Mucosa of stomach (tissue), 1 donor: ENCODE measurements around the gene POLA1.

ENCODE experiments used
- H3K27me3 ChIP-seq: one replicate; pipeline ENCODE4 v1.7.0; 2013; ENCODE audit warnings: mild to moderate bottlenecking, low read length; ENCODE audit not compliant: control insufficient read depth, insufficient read depth
- H3K36me3 ChIP-seq: one replicate; pipeline ENCODE4 v1.7.0; 2013; ENCODE audit warnings: low read length; ENCODE audit not compliant: control insufficient read depth, insufficient read depth
- H3K4me1 ChIP-seq: one replicate; pipeline ENCODE4 v1.7.0; 2013; ENCODE audit warnings: mild to moderate bottlenecking, low read length; ENCODE audit not compliant: control insufficient read depth, insufficient read depth
- H3K4me3 ChIP-seq: one replicate; pipeline ENCODE4 v1.7.0; 2013; ENCODE audit warnings: low read length
- H3K9ac ChIP-seq: one replicate; pipeline ENCODE4 v1.7.0; 2013; ENCODE audit warnings: mild to moderate bottlenecking, low read length, moderate library complexity
- H3K9me3 ChIP-seq: one replicate; pipeline ENCODE4 v1.7.0; 2013; ENCODE audit warnings: mild to moderate bottlenecking, low read length, moderate library complexity; ENCODE audit not compliant: control insufficient read depth
- donor health status: Pancreatic carcinoma.

The POLA1 gene

DNA sequence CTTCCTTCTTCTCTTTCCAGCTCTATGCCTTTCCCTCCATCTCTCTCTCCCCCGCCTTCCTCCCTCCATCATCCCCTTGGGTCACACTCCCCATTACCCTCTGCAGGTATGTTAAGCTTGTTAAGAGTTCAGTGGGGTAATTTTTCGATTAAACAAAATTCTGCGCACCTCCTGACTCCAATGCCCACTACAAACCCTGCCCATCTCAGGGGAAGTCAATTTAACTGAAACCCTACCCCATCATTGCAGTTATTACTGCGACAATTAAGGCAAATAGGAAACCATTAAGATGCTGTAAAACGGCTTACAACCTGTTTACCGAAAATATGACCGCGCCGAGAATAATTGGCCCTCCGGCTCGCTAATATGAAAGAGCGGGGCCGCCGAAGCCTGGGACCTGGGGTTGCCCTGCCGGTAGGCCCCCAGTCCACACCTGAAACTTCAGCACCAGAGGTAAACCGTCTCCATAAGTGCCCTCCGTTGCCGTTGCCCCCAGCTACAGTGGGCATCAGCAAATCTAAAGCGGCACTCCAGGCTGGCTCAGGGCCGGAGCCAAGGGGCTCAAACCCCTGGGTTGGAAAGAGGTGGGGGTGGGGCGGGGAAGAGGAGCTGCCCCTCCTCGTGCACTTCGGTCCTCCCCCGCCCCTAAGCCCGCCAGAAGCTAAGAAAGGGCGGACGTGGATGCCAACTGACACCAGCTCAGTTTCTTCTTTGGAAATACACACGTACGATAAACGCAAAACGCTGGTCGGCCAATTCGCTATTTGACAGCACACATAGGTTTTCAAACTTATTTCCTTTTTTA is 317.3 kb downstream of the POLA1 start:
- Histone ChIP-seq H3K4me3 (no peak overlapping the region), H3K9ac (no peak overlapping the region), H3K4me1 (peaks cover 6% of the 10 kb centered on the region), H3K9me3 (no peaks in the 10 kb centered on the region), H3K27me3 (peaks cover 89% of the 10 kb centered on the region), H3K36me3 (no peaks in the 10 kb centered on the region)

DNA sequence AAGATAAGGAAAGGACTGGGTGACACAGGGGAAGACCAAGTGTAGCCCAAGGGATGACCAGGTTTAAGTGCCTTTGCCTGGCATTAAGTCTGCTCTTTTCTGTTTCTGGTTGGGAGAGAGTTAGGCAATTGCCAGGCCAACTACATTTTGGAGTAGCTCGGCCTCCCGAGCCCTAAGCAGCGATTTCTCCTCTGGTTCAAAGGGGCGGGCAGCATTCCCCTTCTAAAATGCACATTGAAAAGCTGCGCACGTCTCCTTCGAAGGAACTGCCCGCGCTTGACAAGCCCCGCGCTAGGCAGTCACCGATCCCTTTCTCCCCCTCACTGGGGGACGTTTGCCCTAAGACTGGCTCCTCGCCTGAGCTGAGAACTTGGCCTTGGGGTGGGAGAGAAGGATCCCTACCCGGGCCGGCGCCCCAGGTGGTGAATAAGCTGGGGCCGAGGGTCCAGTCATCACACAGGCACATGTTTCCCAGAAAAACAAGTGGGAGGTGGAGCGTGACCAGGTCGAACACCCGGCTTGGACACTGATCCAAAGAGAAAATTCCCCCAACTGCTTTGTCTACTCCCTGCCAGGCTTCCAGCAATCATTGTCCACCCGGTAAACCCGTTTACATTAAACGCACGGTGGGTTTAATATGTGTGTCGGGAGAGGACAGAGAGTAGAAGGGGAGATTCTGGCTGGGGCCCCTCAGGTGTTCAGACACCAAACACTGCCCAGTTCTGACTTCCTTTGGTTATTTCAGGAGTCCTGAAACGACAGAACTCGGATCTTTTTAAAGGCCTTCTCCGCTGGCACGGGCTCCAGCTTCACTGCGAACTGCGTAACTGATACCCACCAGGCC is 318.1 kb downstream of the POLA1 start:
- peaks cover 89% of the 10 kb centered on the region for H3K27me3 ChIP-seq
- H3K4me1 ChIP-seq: peaks cover 6% of the 10 kb centered on the region
- H3K9me3 ChIP-seq: no peaks in the 10 kb centered on the region
- no peaks in the 10 kb centered on the region for H3K36me3 ChIP-seq
- H3K9ac ChIP-seq: no peak overlapping the region
- no peak overlapping the region for H3K4me3 ChIP-seq

DNA sequence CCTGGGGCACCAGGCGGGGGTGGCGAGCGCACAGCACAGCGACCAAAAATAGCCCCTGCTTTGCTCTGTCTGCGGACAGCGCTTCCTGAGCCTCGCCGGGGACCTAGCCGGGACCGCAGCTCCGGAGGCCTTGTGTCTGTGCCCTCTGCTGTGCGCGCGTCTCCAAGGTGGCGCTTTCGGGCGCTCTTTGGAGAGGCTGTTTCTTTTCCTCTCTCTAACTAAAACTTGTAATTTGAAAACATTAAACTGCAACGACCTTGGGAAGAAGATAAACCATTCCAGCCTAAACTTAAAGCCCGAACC is 318.7 kb downstream of the POLA1 start:
- no peaks in the 10 kb centered on the region for H3K9me3 ChIP-seq
- H3K36me3 ChIP-seq: no peaks in the 10 kb centered on the region
- no peak overlapping the region for H3K4me3 ChIP-seq
- H3K4me1 ChIP-seq: peaks cover 6% of the 10 kb centered on the region
- peaks cover 90% of the 10 kb centered on the region for H3K27me3 ChIP-seq
- H3K9ac ChIP-seq: no peak overlapping the region

DNA sequence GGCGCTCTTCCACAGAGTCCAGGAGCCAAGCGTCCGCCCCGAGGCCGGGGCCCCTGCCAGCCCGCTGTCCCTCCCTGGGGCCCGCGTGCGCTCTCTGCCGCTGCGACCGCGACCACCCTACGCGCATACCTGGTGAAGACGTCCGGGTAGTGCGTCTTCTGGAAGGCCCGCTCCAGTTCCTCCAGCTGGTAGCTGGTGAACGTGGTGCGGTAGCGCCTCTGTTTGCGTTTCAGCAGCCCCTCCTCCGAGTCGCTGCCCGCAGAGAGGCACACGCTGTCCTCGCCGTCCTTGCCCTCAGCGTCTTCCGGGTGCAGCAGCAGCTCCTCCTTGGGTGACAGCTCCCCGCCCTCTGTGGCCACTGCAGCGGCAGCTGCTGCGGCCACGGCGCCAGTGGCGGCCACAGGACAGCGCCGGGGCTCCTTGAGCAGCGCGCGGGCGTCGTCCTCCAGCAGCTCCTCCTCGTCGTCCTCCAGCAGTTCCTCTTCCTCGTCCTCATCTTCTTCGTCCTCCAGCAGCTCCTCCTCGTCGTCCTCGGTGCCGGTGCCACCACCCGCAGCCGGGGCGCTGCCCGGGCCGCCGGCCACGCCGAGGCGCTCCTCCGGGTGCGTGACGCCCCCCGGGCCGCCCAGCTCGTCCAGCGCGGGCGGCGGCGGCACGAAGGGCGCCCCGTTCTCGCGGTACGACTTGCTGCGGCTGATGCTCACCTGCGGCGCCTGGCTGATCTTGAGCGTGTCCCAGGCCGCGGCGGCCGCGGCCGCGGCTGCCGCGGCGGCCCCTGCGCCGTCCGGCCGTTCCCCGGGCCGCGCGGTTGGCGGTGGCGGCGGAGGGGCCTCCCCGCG is 319.3 kb downstream of the POLA1 start:
- H3K4me3 ChIP-seq: no peak overlapping the region
- no peaks in the 10 kb centered on the region for H3K36me3 ChIP-seq
- H3K4me1 ChIP-seq: peaks cover 6% of the 10 kb centered on the region
- H3K27me3 ChIP-seq: peaks cover 90% of the 10 kb centered on the region
- no peaks in the 10 kb centered on the region for H3K9me3 ChIP-seq
- no peak overlapping the region for H3K9ac ChIP-seq

DNA sequence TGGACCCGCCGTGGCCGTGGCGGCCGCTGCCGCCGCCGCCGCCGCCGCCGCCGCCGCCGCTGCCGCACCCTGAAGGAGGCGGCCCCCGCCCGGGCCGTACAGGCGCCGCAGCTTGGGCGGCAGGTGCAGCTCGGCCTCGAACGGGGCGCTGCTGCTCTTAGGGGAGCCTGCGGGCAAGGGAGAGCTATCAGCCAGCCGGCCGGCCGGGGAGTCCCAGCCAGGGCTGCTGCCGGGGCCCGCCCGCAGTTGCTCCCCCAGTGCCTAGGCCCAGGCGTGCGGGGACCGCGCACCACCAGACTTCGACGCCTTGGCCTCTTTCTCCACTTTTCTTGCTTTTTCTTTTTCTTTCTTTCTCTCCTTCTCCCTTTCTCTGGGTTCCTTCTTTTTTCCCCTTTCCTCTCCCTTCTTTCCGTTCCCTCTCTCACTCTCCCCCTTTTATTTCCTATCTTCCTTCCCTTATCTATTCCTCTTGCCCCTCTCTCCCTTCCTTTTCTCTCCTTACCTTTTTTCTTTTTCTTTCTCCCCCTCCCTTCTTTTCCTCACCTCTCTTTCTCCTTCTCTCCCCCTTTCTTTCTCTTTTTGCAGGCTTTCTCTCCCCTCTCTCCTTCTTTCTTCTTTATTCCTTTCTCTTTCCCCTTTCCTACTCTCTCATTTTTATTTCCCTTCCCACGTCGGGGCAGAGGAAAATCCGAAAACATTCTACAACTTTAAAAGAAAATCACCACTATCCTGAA is 320.1 kb downstream of the POLA1 start:
- no peak overlapping the region for H3K9ac ChIP-seq
- H3K36me3 ChIP-seq: no peaks in the 10 kb centered on the region
- no peak overlapping the region for H3K4me3 ChIP-seq
- H3K9me3 ChIP-seq: no peaks in the 10 kb centered on the region
- H3K4me1 ChIP-seq: peaks cover 6% of the 10 kb centered on the region
- peaks cover 88% of the 10 kb centered on the region for H3K27me3 ChIP-seq

DNA sequence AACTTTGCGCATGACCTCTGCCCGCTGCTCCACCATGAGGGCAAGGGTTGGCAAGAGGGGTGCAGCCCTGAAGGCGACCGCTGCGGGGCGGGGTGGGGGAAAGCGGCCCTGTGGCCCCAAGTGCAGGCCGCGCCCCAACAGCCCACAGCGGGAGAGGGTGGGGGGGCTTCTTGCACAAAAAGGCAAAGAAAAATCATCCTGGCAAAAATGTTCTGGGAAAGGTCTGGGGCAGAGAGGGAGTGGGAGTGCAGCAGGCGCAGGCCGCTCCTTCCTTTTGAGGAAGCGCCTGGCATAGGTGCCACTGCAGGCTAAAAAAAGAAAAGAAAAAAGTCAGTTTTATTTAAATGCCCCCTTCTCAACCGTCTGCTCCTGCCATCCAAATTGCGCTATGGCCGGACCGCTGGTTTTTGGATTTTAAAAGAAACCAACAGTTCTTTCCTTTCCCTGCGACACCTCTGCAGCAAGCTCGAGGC is 320.7 kb downstream of the POLA1 start:
- Histone ChIP-seq H3K9me3 (no peaks in the 10 kb centered on the region), H3K36me3 (no peaks in the 10 kb centered on the region), H3K4me1 (peaks cover 6% of the 10 kb centered on the region), H3K9ac (no peak overlapping the region), H3K27me3 (peaks cover 88% of the 10 kb centered on the region), H3K4me3 (no peak overlapping the region)

DNA sequence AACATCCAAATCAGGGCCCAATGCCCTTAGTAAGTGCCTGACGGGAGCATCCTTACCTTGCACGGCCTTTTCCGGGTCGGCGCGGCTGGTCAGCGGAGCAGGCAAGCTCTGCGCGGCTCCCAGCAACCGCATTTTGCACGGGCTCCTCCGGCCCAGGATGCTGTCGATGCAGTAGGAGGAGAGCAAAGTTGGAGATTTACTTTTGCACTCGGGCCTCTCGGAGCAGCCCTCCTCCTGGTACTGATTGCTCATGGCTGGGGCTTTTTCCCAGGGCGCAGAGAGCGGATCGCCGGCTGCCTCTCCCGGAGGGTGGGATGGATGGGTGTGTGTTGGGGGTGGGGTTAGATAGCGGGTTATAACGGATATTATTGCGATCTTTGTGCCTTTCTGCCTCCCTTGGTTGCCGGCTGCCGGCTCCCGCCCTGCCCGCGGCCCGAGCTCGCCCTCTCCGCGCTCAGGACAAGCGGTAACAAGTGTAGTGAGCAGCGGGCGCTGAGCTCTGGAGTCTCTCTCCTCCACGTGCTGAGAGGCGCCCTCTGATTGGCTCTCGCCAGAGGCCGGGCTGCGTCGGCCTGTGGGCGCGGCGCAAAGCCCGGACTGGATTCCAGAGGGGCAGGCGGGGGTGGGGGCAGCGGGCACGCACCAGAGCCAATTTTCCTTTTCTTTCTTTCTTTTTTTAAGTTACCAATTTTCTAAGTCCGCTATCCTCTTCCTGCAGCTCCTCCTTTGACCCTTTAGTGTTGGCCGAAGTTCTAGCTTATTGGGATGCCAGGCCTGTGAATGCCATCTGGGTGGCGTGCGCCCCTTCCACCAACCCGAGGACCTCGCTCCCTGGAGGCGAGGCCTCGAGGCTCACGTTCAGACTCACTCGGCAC is 322.0 kb downstream of the POLA1 start, which contains the start of gene ARX:
ARX (minus strand) TSS at position 480 of the 875 bp plus-strand sequence; CDS start at position 252, 228 bp downstream.
- no peak within 1 kb of the TSS for H3K4me3 ChIP-seq
- peaks cover 88% of the 10 kb centered on the region for H3K27me3 ChIP-seq
- H3K9ac ChIP-seq: no peak within 1 kb of the TSS
- H3K4me1 ChIP-seq: peaks cover 6% of the 10 kb centered on the region
- H3K9me3 ChIP-seq: no peaks in the 10 kb centered on the region
- no peaks in the 10 kb centered on the region for H3K36me3 ChIP-seq

DNA sequence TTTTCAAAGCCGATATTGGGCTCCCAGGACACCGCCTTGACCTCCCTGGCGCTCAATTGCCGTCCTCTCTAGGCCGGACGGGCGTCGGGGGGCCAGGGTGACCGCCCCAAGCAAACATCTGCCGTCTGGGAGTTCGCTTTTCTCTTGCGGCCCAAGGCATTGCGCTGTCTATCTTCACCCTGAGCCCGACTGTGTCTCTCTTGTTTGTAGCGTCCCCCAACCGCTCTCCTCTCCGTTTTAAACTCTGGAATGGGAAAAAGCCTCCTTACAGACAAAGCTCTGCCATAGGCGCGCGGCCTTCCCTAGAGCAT is 322.6 kb downstream of the POLA1 start:
- H3K4me3 ChIP-seq: no peak overlapping the region
- no peak overlapping the region for H3K9ac ChIP-seq
- H3K9me3 ChIP-seq: no peaks in the 10 kb centered on the region
- peaks cover 88% of the 10 kb centered on the region for H3K27me3 ChIP-seq
- peaks cover 10% of the 10 kb centered on the region for H3K4me1 ChIP-seq
- no peaks in the 10 kb centered on the region for H3K36me3 ChIP-seq

DNA sequence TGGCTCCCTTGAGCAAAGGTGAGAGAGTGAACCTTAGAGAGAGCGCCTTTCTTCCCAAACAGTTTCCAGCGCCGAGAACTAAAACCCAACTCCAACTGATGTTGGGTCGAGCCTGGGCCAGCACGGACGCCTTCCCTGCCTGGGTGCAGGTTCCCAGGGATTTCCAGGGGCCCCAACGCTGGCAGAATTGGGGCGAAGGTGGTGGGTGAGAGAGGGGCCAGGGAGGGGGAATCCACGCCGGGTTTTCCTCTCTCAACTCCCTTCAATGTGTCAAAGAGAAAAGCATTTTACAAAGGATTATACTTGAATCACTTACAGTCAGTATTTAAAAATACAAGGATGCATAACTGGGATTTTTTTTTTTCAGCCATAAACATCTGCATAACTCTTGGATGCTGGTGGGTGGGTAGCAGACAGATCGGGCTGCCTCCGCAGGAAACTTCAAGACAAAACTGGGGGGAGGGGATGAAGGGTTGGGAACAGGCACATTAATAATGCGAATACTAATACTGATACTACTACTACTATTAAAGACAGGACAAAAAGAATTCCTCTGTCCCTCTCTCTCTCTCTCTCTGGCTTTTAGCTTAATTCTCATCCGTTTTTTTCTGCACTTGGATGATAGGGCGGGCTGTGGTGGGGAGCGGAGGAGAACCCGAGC is 323.4 kb downstream of the POLA1 start:
- Histone ChIP-seq H3K9ac (no peak overlapping the region), H3K27me3 (peaks cover 88% of the 10 kb centered on the region), H3K9me3 (no peaks in the 10 kb centered on the region), H3K4me3 (no peak overlapping the region), H3K36me3 (no peaks in the 10 kb centered on the region), H3K4me1 (peaks cover 10% of the 10 kb centered on the region)

DNA sequence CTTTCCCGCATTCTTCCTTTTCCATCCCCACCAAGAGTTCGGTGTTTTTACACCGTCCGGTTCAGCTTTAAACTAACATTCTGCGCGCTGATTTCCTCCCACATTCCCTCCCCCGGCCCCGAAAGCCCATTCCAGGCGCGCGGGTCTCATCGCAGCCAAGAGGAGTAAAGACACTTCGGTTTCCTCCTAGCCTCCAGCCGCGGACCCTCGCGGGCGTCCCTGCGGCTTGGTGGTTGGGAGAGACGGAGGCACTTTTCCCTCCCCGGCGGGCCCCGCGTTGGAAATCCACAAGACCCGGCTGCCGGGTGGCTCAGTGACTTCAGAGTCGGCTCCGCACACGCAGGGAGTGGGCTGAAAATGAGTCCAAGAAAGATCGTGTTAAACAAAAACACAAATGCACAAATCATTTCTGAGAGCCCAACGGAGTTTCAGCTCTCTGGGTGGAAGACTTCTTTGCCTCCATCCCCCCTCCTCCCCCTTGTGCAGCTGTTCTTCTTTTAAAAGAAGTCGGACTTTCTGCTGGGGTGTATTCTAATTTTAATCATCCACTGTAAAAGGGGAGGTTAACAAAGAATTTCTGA is 324.0 kb downstream of the POLA1 start:
- no peaks in the 10 kb centered on the region for H3K9me3 ChIP-seq
- H3K4me1 ChIP-seq: peaks cover 10% of the 10 kb centered on the region
- H3K4me3 ChIP-seq: no peak overlapping the region
- peaks cover 88% of the 10 kb centered on the region for H3K27me3 ChIP-seq
- H3K9ac ChIP-seq: no peak overlapping the region
- no peaks in the 10 kb centered on the region for H3K36me3 ChIP-seq
